HEK293 (cell line): ENCODE measurements around the gene NMD3.

Experiments used
- CTCF ChIA-PET: fragments of 350-600 bp; formaldehyde crosslinking; extraction: SDS; loops from one replicate; lab custom pipeline; 2021; ENCODE audit warnings: antibody characterized with exemption; lab: Yijun Ruan, JAX
- POLR2A ChIA-PET: fragments of 300-600 bp; formaldehyde crosslinking; extraction: SDS; loops from one replicate; lab custom pipeline; 2020; ENCODE audit warnings: antibody characterized with exemption, inconsistent platforms; lab: Yijun Ruan, JAX
- H3K27ac ChIP-seq: fragments of 200-500 bp; sonication (Bioruptor generic); 2 replicates; pipeline ENCODE4 v1.5.1; 2014; ENCODE audit warnings: low read depth, low read length, control low read depth, inconsistent platforms; ENCODE audit errors: extremely low read depth
- H3K36me3 ChIP-seq, 2 experiments: fragments of 200-500 bp in 1 of 2; sonication (Bioruptor generic) in 1 of 2; 1 replicate in 1 of 2; 2 replicates in 1 of 2; pipeline ENCODE4 v1.5.1; 2014 to 2017; ENCODE audit warnings: inconsistent platforms in 2 of 2, low read length in 2 of 2; ENCODE audit not compliant: control insufficient read depth in 2 of 2, insufficient read depth in 1 of 2
- H3K4me1 ChIP-seq: fragments of 200-500 bp; sonication (Bioruptor generic); 2 replicates; pipeline ENCODE4 v1.5.1; 2014; ENCODE audit warnings: mild to moderate bottlenecking, low read length, inconsistent platforms; ENCODE audit not compliant: control insufficient read depth, insufficient read depth
- H3K4me3 ChIP-seq: 2 replicates; pipeline ENCODE4 v1.5.1; 2011; ENCODE audit warnings: low read depth, mild to moderate bottlenecking, control low read depth, low read length, moderate library complexity
- H3K9me3 ChIP-seq: fragments of 200-500 bp; sonication (Bioruptor generic); 2 replicates; pipeline ENCODE4 v1.5.1; 2014; ENCODE audit warnings: low read depth, low read length, inconsistent platforms; ENCODE audit not compliant: control insufficient read depth, insufficient read depth
- KLF1 ChIP-seq: fragments of 450-650 bp; formaldehyde crosslinking; IDR thresholded peaks from 2 replicates; pipeline ENCODE4 v1.5.1; 2016; ENCODE audit warnings: missing biosample characterization, missing genetic modification characterization
- KLF7 ChIP-seq: fragments of 450-650 bp; formaldehyde crosslinking; IDR thresholded peaks from 2 replicates; pipeline ENCODE4 v1.5.1; 2016; ENCODE audit warnings: missing biosample characterization, missing genetic modification characterization, borderline replicate concordance
- KLF9 ChIP-seq: fragments of 450-650 bp; formaldehyde crosslinking; IDR thresholded peaks from 2 replicates; pipeline ENCODE4 v1.5.1; 2016; ENCODE audit warnings: missing biosample characterization, missing genetic modification characterization, low read depth
- MEIS1 ChIP-seq: sonication (generic); formaldehyde crosslinking; IDR thresholded peaks from 2 replicates; pipeline ENCODE4 v1.8.1; 2022; ENCODE audit warnings: missing genetic modification reagents, mild to moderate bottlenecking, borderline replicate concordance
- PRDM1 ChIP-seq: fragments of 450-650 bp; formaldehyde crosslinking; IDR thresholded peaks from 2 replicates; pipeline ENCODE4; 2016; ENCODE audit warnings: missing biosample characterization, missing genetic modification characterization
- SP3 ChIP-seq: fragments of 450-650 bp; formaldehyde crosslinking; IDR thresholded peaks from 2 replicates; pipeline ENCODE4 v1.5.1; 2016; ENCODE audit warnings: missing biosample characterization, missing genetic modification characterization
- ZBTB20 ChIP-seq: fragments of 450-650 bp; formaldehyde crosslinking; IDR thresholded peaks from 2 replicates; pipeline ENCODE4 v1.5.1; 2016; ENCODE audit warnings: missing biosample characterization, missing genetic modification characterization
- ZBTB48 ChIP-seq: fragments of 450-650 bp; formaldehyde crosslinking; IDR thresholded peaks from 2 replicates; pipeline ENCODE4 v1.5.1; 2016; ENCODE audit warnings: missing biosample characterization, missing genetic modification characterization
- ZBTB8A ChIP-seq: fragments of 450-650 bp; formaldehyde crosslinking; IDR thresholded peaks from 2 replicates; pipeline ENCODE4 v1.5.1; 2016; ENCODE audit warnings: missing biosample characterization, missing genetic modification characterization
- ZFP69B ChIP-seq: fragments of 450-650 bp; formaldehyde crosslinking; IDR thresholded peaks from 2 replicates; pipeline ENCODE4 v1.5.1; 2016; ENCODE audit warnings: missing biosample characterization, missing genetic modification characterization
- ZNF146 ChIP-seq: fragments of 450-650 bp; formaldehyde crosslinking; IDR thresholded peaks from 2 replicates; pipeline ENCODE4 v1.5.1; 2016; ENCODE audit warnings: missing biosample characterization, missing genetic modification characterization
- ZNF202 ChIP-seq: fragments of 450-650 bp; formaldehyde crosslinking; IDR thresholded peaks from 2 replicates; pipeline ENCODE4 v1.5.1; 2016; ENCODE audit warnings: missing biosample characterization, missing genetic modification characterization, borderline replicate concordance
- ZNF274 ChIP-seq, 2 experiments: fragments of 200-500 bp in 1 of 2; fragments of 450-650 bp in 1 of 2; sonication (Bioruptor generic) in 1 of 2; formaldehyde crosslinking in 1 of 2; IDR thresholded peaks; 2 replicates each; pipeline versions ENCODE4 v1.5.1 to v1.6.1; 2014 to 2016; ENCODE audit warnings: borderline replicate concordance in 1 of 2, inconsistent platforms in 1 of 2, low read length in 1 of 2, missing biosample characterization in 1 of 2, missing genetic modification characterization in 1 of 2
- ZNF335 ChIP-seq: fragments of 450-650 bp; formaldehyde crosslinking; conservative IDR thresholded peaks from 2 replicates; pipeline ENCODE4 v1.5.1; 2016; ENCODE audit warnings: missing biosample characterization, missing genetic modification characterization
- ZNF514 ChIP-seq: fragments of 450-650 bp; formaldehyde crosslinking; IDR thresholded peaks from 2 replicates; pipeline ENCODE4 v1.5.1; 2016; ENCODE audit warnings: missing biosample characterization, missing genetic modification characterization
- ZNF555 ChIP-seq: fragments of 450-650 bp; formaldehyde crosslinking; conservative IDR thresholded peaks from 2 replicates; pipeline ENCODE4 v1.5.1; 2017; ENCODE audit warnings: missing biosample characterization, mild to moderate bottlenecking, missing genetic modification characterization, inconsistent platforms
- ZNF571 ChIP-seq: fragments of 450-650 bp; formaldehyde crosslinking; IDR thresholded peaks from 2 replicates; pipeline ENCODE4 v1.5.0; 2017; ENCODE audit warnings: missing biosample characterization, missing genetic modification characterization
- ZNF585B ChIP-seq: fragments of 450-650 bp; formaldehyde crosslinking; IDR thresholded peaks from 2 replicates; pipeline ENCODE4 v1.5.1; 2016; ENCODE audit warnings: missing biosample characterization, missing genetic modification characterization
- ZNF596 ChIP-seq: fragments of 450-650 bp; IDR thresholded peaks from 2 replicates; pipeline ENCODE4 v1.5.0; 2018; ENCODE audit warnings: missing biosample characterization, mild to moderate bottlenecking, missing genetic modification characterization, moderate library complexity
- ZNF626 ChIP-seq: fragments of 450-650 bp; sonication (Bioruptor Pico); formaldehyde crosslinking; IDR thresholded peaks from 2 replicates; pipeline ENCODE4 v1.5.1; 2018; ENCODE audit warnings: missing biosample characterization, missing genetic modification characterization, inconsistent platforms
- ZNF791 ChIP-seq: fragments of 450-650 bp; formaldehyde crosslinking; IDR thresholded peaks from 2 replicates; pipeline ENCODE4 v1.5.1; 2016; ENCODE audit warnings: missing biosample characterization, missing genetic modification characterization
- ZSCAN16 ChIP-seq: fragments of 450-650 bp; formaldehyde crosslinking; IDR thresholded peaks from 2 replicates; pipeline ENCODE4 v1.5.1; 2016; ENCODE audit warnings: missing biosample characterization, missing genetic modification characterization
- TF ChIP-seq, protein P1 (sequence below): fragments of 450-650 bp; formaldehyde crosslinking; IDR thresholded peaks from 2 replicates; pipeline ENCODE4 v1.5.1; 2016; ENCODE audit warnings: missing biosample characterization, missing genetic modification characterization
- TF ChIP-seq, protein P2 (sequence below): fragments of 450-650 bp; formaldehyde crosslinking; IDR thresholded peaks from 2 replicates; pipeline ENCODE4 v1.5.1; 2016; ENCODE audit warnings: missing biosample characterization, missing genetic modification characterization, borderline replicate concordance
- TF ChIP-seq, protein P3 (sequence below): fragments of 450-650 bp; formaldehyde crosslinking; IDR thresholded peaks from 2 replicates; pipeline ENCODE4 v1.5.1; 2016; ENCODE audit warnings: missing biosample characterization, missing genetic modification characterization
- TF ChIP-seq, protein P4 (sequence below): fragments of 450-650 bp; IDR thresholded peaks from 2 replicates; pipeline ENCODE4 v1.5.1; 2018; ENCODE audit warnings: missing biosample characterization, missing genetic modification characterization

The NMD3 gene

DNA sequence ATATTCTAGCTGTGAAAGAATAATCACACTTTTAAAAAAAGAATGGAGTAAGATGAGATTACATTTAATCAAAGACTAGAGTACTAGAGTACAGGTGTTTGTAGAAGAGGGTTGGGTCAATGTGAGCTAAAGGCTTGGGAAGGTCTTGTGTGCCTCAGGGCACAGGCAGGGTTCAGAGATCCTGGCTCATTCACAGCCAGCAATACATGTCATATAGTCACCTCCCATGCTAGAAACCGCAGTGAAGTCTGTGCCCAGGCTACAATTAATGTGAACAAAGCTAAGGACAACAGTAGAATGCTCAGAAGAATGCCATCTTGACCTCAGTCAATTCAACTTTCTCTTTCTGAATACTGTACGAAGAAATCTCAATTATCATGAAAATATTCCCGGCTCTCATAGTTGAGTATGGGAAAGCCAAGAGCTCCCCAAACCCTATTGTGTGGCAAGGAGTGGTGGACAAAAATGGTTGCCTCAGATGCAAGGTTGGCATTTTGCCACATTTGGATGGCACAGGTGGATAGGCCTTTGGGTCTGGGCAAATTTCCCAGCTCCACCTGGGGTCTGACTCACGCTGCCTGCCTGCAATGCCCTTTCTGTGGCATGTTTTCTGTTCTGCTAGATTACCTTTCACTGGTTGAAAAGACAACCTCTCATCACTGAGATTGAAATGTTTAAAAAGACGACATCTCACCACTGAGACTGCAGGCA lies 70.2 kb downstream of the NMD3 start (continued):
- TF ChIP-seq MEIS1 (CRISPR knock-in tag) (no peak), ZNF202 (no peak), KLF1 (tag by site-specific recombination) (no peak), ZBTB48 (tag by site-specific recombination) (no peak)

DNA sequence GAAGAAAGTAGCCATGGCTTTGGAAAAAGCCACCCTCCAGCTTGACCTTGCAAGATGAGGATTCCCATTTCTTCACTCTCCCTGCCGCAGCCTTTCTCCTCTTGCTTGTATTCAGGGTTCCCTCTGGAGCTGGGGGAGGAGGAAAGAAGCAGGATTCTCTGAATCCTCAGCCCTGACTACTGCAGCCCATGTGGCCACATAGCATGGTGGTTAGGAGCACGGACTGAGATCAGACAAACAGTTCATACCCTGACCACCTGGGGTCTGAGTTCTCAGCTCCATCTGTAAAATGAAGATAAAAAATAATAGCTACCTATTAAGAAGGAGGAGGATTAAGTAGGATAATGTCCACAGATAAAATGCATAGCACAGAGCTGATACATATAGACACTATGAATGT lies 72.3 kb downstream of the NMD3 start:
- TF ChIP-seq ZFP69B (no peak), ZBTB20 (tag by site-specific recombination) (no peak), ZNF571 (tag by site-specific recombination) (no peak), ZNF555 (tag by site-specific recombination) (no peak), ZNF596 (tag by site-specific recombination) (no peak), ZSCAN16 (tag by site-specific recombination) (no peak), ZNF791 (tag by site-specific recombination) (no peak)
- H3K9me3 ChIP-seq = no peaks in the 10 kb centered on the region
- ChIA-PET CTCF (interaction anchor here (0.7 to 1.0 kb wide), 2 partner anchors 12 to 829 kb away, joined by 3 read pairs; no protein-coding TSS in a partner anchor), POLR2A (no interaction called here)
- no peak overlapping the region for H3K4me3 ChIP-seq
- no peak overlapping the region for H3K27ac ChIP-seq
- H3K4me1 ChIP-seq = no peaks in the 10 kb centered on the region
- no peaks in the 10 kb centered on the region for H3K36me3 ChIP-seq

DNA sequence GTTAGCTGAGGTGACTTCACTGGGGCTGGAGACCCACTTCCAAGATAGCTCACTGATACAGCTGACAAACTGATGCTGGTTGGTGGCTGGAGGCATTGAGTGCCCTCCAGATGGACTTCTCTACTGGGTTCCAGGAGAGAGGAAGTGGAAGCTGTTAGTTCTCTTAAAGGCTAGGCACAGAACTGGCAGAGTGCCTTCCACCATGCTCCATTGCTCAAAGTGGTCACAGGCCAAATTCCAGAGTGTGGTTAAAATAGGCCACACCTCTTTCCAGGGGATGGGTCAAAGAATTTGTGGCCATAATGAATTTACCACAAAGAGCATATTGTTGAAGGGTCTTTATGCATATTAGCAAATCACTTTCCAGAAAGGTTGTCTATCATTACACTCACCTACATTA lies 74.2 kb downstream of the NMD3 start:
- ChIA-PET POLR2A (no interaction called here), CTCF (no interaction called here)
- no peak overlapping the region for H3K27ac ChIP-seq
- no peaks in the 10 kb centered on the region for H3K4me1 ChIP-seq
- TF ChIP-seq KLF7 (no peak), ZNF585B (no peak), ZNF514 (tag by site-specific recombination) (no peak), MEIS1 (CRISPR knock-in tag) (no peak), ZNF146 (no peak), KLF9 (tag by site-specific recombination) (no peak), PRDM1 (tag by site-specific recombination) (no peak), ZNF335 (tag by site-specific recombination) (no peak), ZBTB8A (tag by site-specific recombination) (no peak), SP3 (tag by site-specific recombination) (no peak), ZNF626 (no peak), ZNF274 (IDR thresholded peaks at IDR 0.05; ENCODE audit: low read length) (no peak), ZNF274 (tag by site-specific recombination; IDR thresholded peaks at IDR 0.05; ENCODE audit: borderline replicate concordance) (no peak)
- TF ChIP-seq, protein P1, sequence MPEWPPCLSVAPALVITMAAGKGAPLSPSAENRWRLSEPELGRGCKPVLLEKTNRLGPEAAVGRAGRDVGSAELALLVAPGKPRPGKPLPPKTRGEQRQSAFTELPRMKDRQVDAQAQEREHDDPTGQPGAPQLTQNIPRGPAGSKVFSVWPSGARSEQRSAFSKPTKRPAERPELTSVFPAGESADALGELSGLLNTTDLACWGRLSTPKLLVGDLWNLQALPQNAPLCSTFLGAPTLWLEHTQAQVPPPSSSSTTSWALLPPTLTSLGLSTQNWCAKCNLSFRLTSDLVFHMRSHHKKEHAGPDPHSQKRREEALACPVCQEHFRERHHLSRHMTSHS (tag by site-specific recombination) = no peak
- TF ChIP-seq, protein P2, sequence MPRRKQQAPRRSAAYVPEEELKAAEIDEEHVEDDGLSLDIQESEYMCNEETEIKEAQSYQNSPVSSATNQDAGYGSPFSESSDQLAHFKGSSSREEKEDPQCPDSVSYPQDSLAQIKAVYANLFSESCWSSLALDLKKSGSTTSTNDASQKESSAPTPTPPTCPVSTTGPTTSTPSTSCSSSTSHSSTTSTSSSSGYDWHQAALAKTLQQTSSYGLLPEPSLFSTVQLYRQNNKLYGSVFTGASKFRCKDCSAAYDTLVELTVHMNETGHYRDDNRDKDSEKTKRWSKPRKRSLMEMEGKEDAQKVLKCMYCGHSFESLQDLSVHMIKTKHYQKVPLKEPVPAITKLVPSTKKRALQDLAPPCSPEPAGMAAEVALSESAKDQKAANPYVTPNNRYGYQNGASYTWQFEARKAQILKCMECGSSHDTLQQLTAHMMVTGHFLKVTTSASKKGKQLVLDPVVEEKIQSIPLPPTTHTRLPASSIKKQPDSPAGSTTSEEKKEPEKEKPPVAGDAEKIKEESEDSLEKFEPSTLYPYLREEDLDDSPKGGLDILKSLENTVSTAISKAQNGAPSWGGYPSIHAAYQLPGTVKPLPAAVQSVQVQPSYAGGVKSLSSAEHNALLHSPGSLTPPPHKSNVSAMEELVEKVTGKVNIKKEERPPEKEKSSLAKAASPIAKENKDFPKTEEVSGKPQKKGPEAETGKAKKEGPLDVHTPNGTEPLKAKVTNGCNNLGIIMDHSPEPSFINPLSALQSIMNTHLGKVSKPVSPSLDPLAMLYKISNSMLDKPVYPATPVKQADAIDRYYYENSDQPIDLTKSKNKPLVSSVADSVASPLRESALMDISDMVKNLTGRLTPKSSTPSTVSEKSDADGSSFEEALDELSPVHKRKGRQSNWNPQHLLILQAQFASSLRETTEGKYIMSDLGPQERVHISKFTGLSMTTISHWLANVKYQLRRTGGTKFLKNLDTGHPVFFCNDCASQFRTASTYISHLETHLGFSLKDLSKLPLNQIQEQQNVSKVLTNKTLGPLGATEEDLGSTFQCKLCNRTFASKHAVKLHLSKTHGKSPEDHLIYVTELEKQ (tag by site-specific recombination) = no peak
- TF ChIP-seq, protein P3, sequence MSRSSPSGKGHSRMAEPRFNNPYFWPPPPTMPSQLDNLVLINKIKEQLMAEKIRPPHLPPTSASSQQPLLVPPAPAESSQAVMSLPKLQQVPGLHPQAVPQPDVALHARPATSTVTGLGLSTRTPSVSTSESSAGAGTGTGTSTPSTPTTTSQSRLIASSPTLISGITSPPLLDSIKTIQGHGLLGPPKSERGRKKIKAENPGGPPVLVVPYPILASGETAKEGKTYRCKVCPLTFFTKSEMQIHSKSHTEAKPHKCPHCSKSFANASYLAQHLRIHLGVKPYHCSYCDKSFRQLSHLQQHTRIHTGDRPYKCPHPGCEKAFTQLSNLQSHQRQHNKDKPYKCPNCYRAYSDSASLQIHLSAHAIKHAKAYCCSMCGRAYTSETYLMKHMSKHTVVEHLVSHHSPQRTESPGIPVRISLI (tag by site-specific recombination) = no peak
- TF ChIP-seq, protein P4, sequence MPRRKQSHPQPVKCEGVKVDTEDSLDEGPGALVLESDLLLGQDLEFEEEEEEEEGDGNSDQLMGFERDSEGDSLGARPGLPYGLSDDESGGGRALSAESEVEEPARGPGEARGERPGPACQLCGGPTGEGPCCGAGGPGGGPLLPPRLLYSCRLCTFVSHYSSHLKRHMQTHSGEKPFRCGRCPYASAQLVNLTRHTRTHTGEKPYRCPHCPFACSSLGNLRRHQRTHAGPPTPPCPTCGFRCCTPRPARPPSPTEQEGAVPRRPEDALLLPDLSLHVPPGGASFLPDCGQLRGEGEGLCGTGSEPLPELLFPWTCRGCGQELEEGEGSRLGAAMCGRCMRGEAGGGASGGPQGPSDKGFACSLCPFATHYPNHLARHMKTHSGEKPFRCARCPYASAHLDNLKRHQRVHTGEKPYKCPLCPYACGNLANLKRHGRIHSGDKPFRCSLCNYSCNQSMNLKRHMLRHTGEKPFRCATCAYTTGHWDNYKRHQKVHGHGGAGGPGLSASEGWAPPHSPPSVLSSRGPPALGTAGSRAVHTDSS (tag by site-specific recombination) = no peak
- H3K36me3 ChIP-seq = no peaks in the 10 kb centered on the region
- no peak overlapping the region for H3K4me3 ChIP-seq
- H3K9me3 ChIP-seq = no peaks in the 10 kb centered on the region
